Common myeloid progenitor, CD34-positive (primary cell): ENCODE measurements around the gene SERBP1.
A peak's percentile ranks its signal among the peaks of the same experiment; 100 is the strongest.

Experiments used
- CTCF ChIA-PET: fragments of 350-600 bp; sonication (Branson Sonifier 250); formaldehyde crosslinking; loops from one replicate; lab custom pipeline; 2021; ENCODE audit warnings: antibody characterized with exemption; lab: Charles Lee
- POLR2A ChIA-PET: fragments of 350-600 bp; sonication (Branson Sonifier 250); formaldehyde crosslinking; loops from one replicate; lab custom pipeline; 2021; ENCODE audit warnings: antibody characterized with exemption; lab: Charles Lee
- DNase-seq, 3 donors: peaks; one replicate each; pipeline versions ENCODE4 v3.0.0 to v3.0.0-alpha.2; 2013
- H3K27ac ChIP-seq, 2 experiments: 1 replicate in 1 of 2; 2 replicates in 1 of 2; pipeline ENCODE4 v1.7.0; 2013; ENCODE audit warnings: inconsistent platforms in 2 of 2, low read length in 2 of 2, mild to moderate bottlenecking in 2 of 2, low read depth in 1 of 2, moderate library complexity in 1 of 2; ENCODE audit not compliant: severe bottlenecking in 2 of 2, insufficient read depth in 1 of 2, poor library complexity in 1 of 2
- H3K27me3 ChIP-seq, 5 experiments: replicated peaks in 2 of 5; 1 replicate in 3 of 5; 2 replicates in 2 of 5; pipeline versions ENCODE4 v1.6.1 to v1.7.0; 2013; ENCODE audit warnings: low read length in 4 of 5, mild to moderate bottlenecking in 2 of 5, moderate library complexity in 2 of 5, inconsistent platforms in 1 of 5; ENCODE audit not compliant: insufficient read depth in 5 of 5, control insufficient read depth in 4 of 5
- H3K36me3 ChIP-seq, 4 experiments: 1 replicate in 2 of 4; 2 replicates in 2 of 4; pipeline versions ENCODE4 v1.6.1 to v1.7.0; 2013; ENCODE audit warnings: low read length in 3 of 4, control low read depth in 1 of 4, mild to moderate bottlenecking in 1 of 4; ENCODE audit not compliant: control insufficient read depth in 4 of 4, insufficient read depth in 4 of 4
- H3K4me1 ChIP-seq, 4 experiments: 1 replicate in 3 of 4; 2 replicates in 1 of 4; pipeline versions ENCODE4 v1.6.1 to v1.7.1; 2013; ENCODE audit warnings: low read length in 3 of 4, mild to moderate bottlenecking in 3 of 4, control low read depth in 1 of 4, inconsistent platforms in 1 of 4, moderate library complexity in 1 of 4; ENCODE audit not compliant: control insufficient read depth in 4 of 4, insufficient read depth in 4 of 4; ENCODE audit errors: control extremely low read depth in 1 of 4
- H3K4me3 ChIP-seq, 7 experiments: 1 replicate in 4 of 7; 2 replicates in 3 of 7; pipeline versions ENCODE4 v1.5.1 to v1.7.0; 2013; ENCODE audit warnings: mild to moderate bottlenecking in 7 of 7, low read length in 6 of 7, moderate library complexity in 6 of 7, inconsistent platforms in 2 of 7, low read depth in 2 of 7, control low read depth in 1 of 7; ENCODE audit not compliant: insufficient read depth in 4 of 7, control insufficient read depth in 1 of 7; ENCODE audit errors: extremely low read depth in 1 of 7
- H3K9me3 ChIP-seq, 5 experiments: 1 replicate in 4 of 5; 2 replicates in 1 of 5; pipeline versions ENCODE4 v1.6.1 to v1.7.1; 2013; ENCODE audit warnings: low read length in 4 of 5, mild to moderate bottlenecking in 2 of 5, inconsistent platforms in 1 of 5, low read depth in 1 of 5, moderate library complexity in 1 of 5; ENCODE audit not compliant: control insufficient read depth in 4 of 5, insufficient read depth in 2 of 5; ENCODE audit errors: control extremely low read depth in 1 of 5
- WGBS: methylation state at CpG from one replicate; pipeline ENCODE4 v1.1.5; 2013; ENCODE audit not compliant: insufficient coverage; 5-methylcytosine and 5-hydroxymethylcytosine counted together

The SERBP1 gene

GRCh38 chr1:67372898-67373297, 57.3 kb downstream of the SERBP1 start:
- ChIA-PET POLR2A (no interaction called here), CTCF (interaction anchor here (1.0 to 1.6 kb wide), 4 partner anchors 14 to 127 kb away, joined by 3 to 4 read pairs (median 4); no protein-coding TSS in a partner anchor)
- Histone ChIP-seq H3K9me3 (no peaks in the 10 kb centered on the region), H3K27me3 (no peaks in the 10 kb centered on the region), H3K27ac (no peak overlapping the region), H3K4me3 (no peak overlapping the region), H3K4me1 (no peaks in the 10 kb centered on the region), H3K36me3 (peaks cover 3 to 56% (median 20%) of the 10 kb centered on the region in 4 experiments)
- DNase-seq: no peak

- Histone ChIP-seq H3K27me3 (no peaks in the 10 kb centered on the region), H3K4me1 (no peaks in the 10 kb centered on the region), H3K27ac (no peak overlapping the region), H3K4me3 (no peak overlapping the region), H3K9me3 (no peaks in the 10 kb centered on the region), H3K36me3 (peaks cover 6 to 62% (median 20%) of the 10 kb centered on the region in 4 experiments)
- ChIA-PET CTCF (interaction anchor here (1.1 kb wide), 1 partner anchor 21 kb away, joined by 4 read pairs; no protein-coding TSS in a partner anchor), POLR2A (no interaction called here)
- no peak for DNase-seq
- WGBS: 96% methylated on average over 3 of the region's 3 CpGs
These were observed 58.1 kb downstream of the SERBP1 start for GRCh38 chr1:67372136-67372535.

- ChIA-PET POLR2A (no interaction called here), CTCF (interaction anchor here (1.1 kb wide), 1 partner anchor 21 kb away, joined by 4 read pairs; no protein-coding TSS in a partner anchor)
- Histone ChIP-seq H3K27me3 (no peaks in the 10 kb centered on the region), H3K4me1 (no peaks in the 10 kb centered on the region), H3K27ac (no peak overlapping the region), H3K9me3 (no peaks in the 10 kb centered on the region), H3K36me3 (peaks cover 6 to 64% (median 21%) of the 10 kb centered on the region in 4 experiments), H3K4me3 (no peak overlapping the region)
- no peak for DNase-seq
- 100% methylated on average over 4 of the region's 5 CpGs for WGBS
These were observed 58.5 kb downstream of the SERBP1 start for GRCh38 chr1:67371681-67372080.

GRCh38 chr1:67371043-67371442, 59.2 kb downstream of the SERBP1 start:
- H3K4me1 ChIP-seq: no peaks in the 10 kb centered on the region
- H3K27me3 ChIP-seq: no peaks in the 10 kb centered on the region
- no peak overlapping the region for H3K4me3 ChIP-seq
- DNase-seq: no peak
- H3K36me3 ChIP-seq: peaks cover 6 to 61% (median 18%) of the 10 kb centered on the region in 4 experiments
- ChIA-PET CTCF (no interaction called here), POLR2A (no interaction called here)
- WGBS: no CpG with 5 or more reads among the region's 2 CpGs
- H3K27ac ChIP-seq: no peak overlapping the region
- no peaks in the 10 kb centered on the region for H3K9me3 ChIP-seq

GRCh38 chr1:67368046-67368514, 62.1 kb downstream of the SERBP1 start:
- ChIA-PET CTCF (interaction anchor here (0.6 to 1.3 kb wide), 2 partner anchors 28 to 250 kb away, joined by 3 read pairs; no protein-coding TSS in a partner anchor), POLR2A (no interaction called here)
- no CpG with 5 or more reads among the region's 1 CpG for WGBS

GRCh38 chr1:67367370-67368045, 62.7 kb downstream of the SERBP1 start:
- H3K36me3 ChIP-seq: peaks cover 6 to 43% (median 13%) of the 10 kb centered on the region in 4 experiments
- no peaks in the 10 kb centered on the region for H3K27me3 ChIP-seq
- no peaks in the 10 kb centered on the region for H3K9me3 ChIP-seq
- no peak overlapping the region for H3K27ac ChIP-seq
- 98% methylated on average over 3 of the region's 8 CpGs for WGBS
- POLR2A ChIA-PET: no interaction called here
- H3K4me3 ChIP-seq: no peak overlapping the region
- no peaks in the 10 kb centered on the region for H3K4me1 ChIP-seq
- CTCF ChIA-PET: interaction anchor here (1.3 kb wide), 1 partner anchor 28 kb away, joined by 3 read pairs; no protein-coding TSS in a partner anchor
- DNase-seq: peak in 2 of 3 donors; percentile 8 to 11

More at GRCh38 chr1:67368046-67368514, 62.1 kb downstream of the SERBP1 start:
- H3K9me3 ChIP-seq: no peaks in the 10 kb centered on the region
- peaks cover 6 to 49% (median 15%) of the 10 kb centered on the region in 4 experiments for H3K36me3 ChIP-seq
- no peaks in the 10 kb centered on the region for H3K4me1 ChIP-seq
- no peak overlapping the region for H3K4me3 ChIP-seq
- no peak for DNase-seq
- H3K27me3 ChIP-seq: no peaks in the 10 kb centered on the region
- H3K27ac ChIP-seq: no peak overlapping the region

GRCh38 chr1:67361641-67362040, 68.6 kb downstream of the SERBP1 start:
- no peak for DNase-seq
- Histone ChIP-seq H3K4me1 (no peaks in the 10 kb centered on the region), H3K27me3 (no peaks in the 10 kb centered on the region), H3K9me3 (no peaks in the 10 kb centered on the region), H3K4me3 (no peak overlapping the region), H3K36me3 (peaks cover 0 to 5% (median under 1%) of the 10 kb centered on the region in 4 experiments), H3K27ac (no peak overlapping the region)
- 80% methylated on average over 3 of the region's 5 CpGs for WGBS
- ChIA-PET CTCF (no interaction called here), POLR2A (no interaction called here)
